Keratinocyte (primary cell): ENCODE data around the gene ZNF423. TPM values are rescaled to one million over a fixed set of nuclear protein-coding genes. Genes with fewer than 3 reads are reported as not detected.

ENCODE experiments used
- DNase-seq: peaks from one replicate; pipeline ENCODE4 v3.0.0-alpha.2; 2011; ENCODE audit warnings: low read depth, missing footprints, low spot score
- FAIRE-seq: peaks from 2 replicates; lab custom pipeline; 2011; peaks lifted over from hg19 to GRCh38; lab: Jason Lieb, UNC
- H2AFZ ChIP-seq: 2 replicates; pipeline ENCODE4 v1.6.0; 2012; ENCODE audit warnings: low read length, control low read depth, inconsistent platforms; ENCODE audit not compliant: control insufficient read depth
- H3K27ac ChIP-seq: 2 replicates; pipeline ENCODE4 v1.5.1; 2011; ENCODE audit warnings: low read length; ENCODE audit not compliant: control insufficient read depth, insufficient read depth
- H3K27me3 ChIP-seq: 3 replicates; pipeline ENCODE4 v1.6.0; 2011; ENCODE audit warnings: low read length; ENCODE audit not compliant: control insufficient read depth, insufficient read depth; ENCODE audit errors: extremely low read depth
- H3K36me3 ChIP-seq, 2 experiments: 2 replicates in 1 of 2; 3 replicates in 1 of 2; pipeline ENCODE4 v1.5.1; 2011; ENCODE audit warnings: low read length in 2 of 2, mild to moderate bottlenecking in 1 of 2; ENCODE audit not compliant: control insufficient read depth in 2 of 2, insufficient read depth in 2 of 2; ENCODE audit errors: extremely low read depth in 1 of 2
- H3K4me1 ChIP-seq: 3 replicates; pipeline ENCODE4 v1.5.1; 2011; ENCODE audit warnings: low read length; ENCODE audit not compliant: control insufficient read depth, insufficient read depth; ENCODE audit errors: extremely low read depth
- H3K4me2 ChIP-seq: 3 replicates; pipeline ENCODE4 v1.6.0; 2011; ENCODE audit warnings: low read depth, low read length; ENCODE audit not compliant: control insufficient read depth, insufficient read depth; ENCODE audit errors: extremely low read depth
- H3K4me3 ChIP-seq, 3 experiments: fragments of 200-600 bp in 1 of 3; sonication (generic) in 1 of 3; 2 replicates in 2 of 3; 3 replicates in 1 of 3; pipeline ENCODE4 v1.5.1; 2011 to 2016; ENCODE audit warnings: low read length in 3 of 3, mild to moderate bottlenecking in 3 of 3, control low read depth in 2 of 3, inconsistent platforms in 1 of 3, low read depth in 1 of 3, mixed read lengths in 1 of 3, mixed run types in 1 of 3, moderate library complexity in 1 of 3; ENCODE audit not compliant: control insufficient read depth in 2 of 3, insufficient read depth in 2 of 3; ENCODE audit errors: extremely low read depth in 1 of 3
- H3K79me2 ChIP-seq: 2 replicates; pipeline ENCODE4 v1.6.0; 2012; ENCODE audit warnings: low read length; ENCODE audit not compliant: control insufficient read depth, insufficient read depth
- H3K9ac ChIP-seq: 3 replicates; pipeline ENCODE4 v1.6.0; 2011; ENCODE audit warnings: low read length; ENCODE audit not compliant: control insufficient read depth, insufficient read depth; ENCODE audit errors: extremely low read depth
- H3K9me1 ChIP-seq: 3 replicates; pipeline ENCODE4 v1.6.0; 2011; ENCODE audit warnings: low read length; ENCODE audit not compliant: control insufficient read depth, insufficient read depth; ENCODE audit errors: extremely low read depth
- H3K9me3 ChIP-seq: 2 replicates; pipeline ENCODE4 v1.5.1; 2012; ENCODE audit warnings: low read depth, low read length; ENCODE audit not compliant: control insufficient read depth
- H4K20me1 ChIP-seq: 3 replicates; pipeline ENCODE4 v1.6.0; 2011; ENCODE audit warnings: low read length; ENCODE audit not compliant: control insufficient read depth, insufficient read depth; ENCODE audit errors: extremely low read depth
- CTCF ChIP-seq, 3 experiments: IDR thresholded peaks in 1 of 3; conservative IDR thresholded peaks in 1 of 3; optimal IDR thresholded peaks in 1 of 3; 2 replicates in 2 of 3; 3 replicates in 1 of 3; pipeline versions ENCODE3 to v1.5.1; 2011; ENCODE audit warnings: low read length in 3 of 3, mild to moderate bottlenecking in 3 of 3, moderate library complexity in 2 of 3, control low read depth in 1 of 3, inconsistent platforms in 1 of 3; ENCODE audit not compliant: insufficient read depth in 2 of 3; ENCODE audit errors: extremely low read depth in 1 of 3
- EZH2 ChIP-seq: IDR thresholded peaks from one replicate; pipeline ENCODE4 v1.6.1; 2012; ENCODE audit warnings: inconsistent platforms, mild to moderate bottlenecking, low read length, moderate library complexity
- dilution Hi-C: fragments of 300-500 bp; cut with MboI; formaldehyde crosslinking; loops from one replicate; pipeline ENCODE4 v1.7.0; 2020; ENCODE audit warnings: low sequenced_read_pairs; ENCODE audit not compliant: extremely low pct_ligation_motif_present
- polyA plus RNA-seq, 5 experiments: library from polyadenylated mRNA; depleted of rRNA in 3 of 5; stranded (reverse) in 3 of 5; stranded (forward) in 1 of 5; unstranded in 1 of 5; fragments of >200 nt; gene quantifications; 1 replicate in 1 of 5; 2 replicates in 3 of 5; 3 replicates in 1 of 5; pipeline versions ENCODE4 v1.2.1 to v1.2.3, GENCODE V29; 2011 to 2012; ENCODE audit warnings: missing spikeins in 2 of 5, low read depth in 1 of 5, low replicate concordance in 1 of 5

ZNF423 gene
- polyA plus RNA-seq, 1 donor (not counting 4 experiments of a cell fraction or from before 2014, with no cell fraction given), result 0.05 TPM

- H3K79me2 ChIP-seq, result no peaks in the 10 kb centered on the region
- no peak overlapping the region for H3K27ac ChIP-seq
- H3K4me2 ChIP-seq, result no peak overlapping the region
- H3K27me3 ChIP-seq, result no peaks in the 10 kb centered on the region
- DNase-seq (no peak), FAIRE-seq (no peak)
- no peak for TF ChIP-seq CTCF (optimal IDR thresholded peaks at IDR 0.05 in 1 of 3, IDR thresholded peaks at IDR 0.05 in 1 of 3, conservative IDR thresholded peaks at IDR 0.05 in 1 of 3; ENCODE audit: extremely low read depth in 1 of 3, insufficient read depth in 2 of 3, low read length in 3 of 3)
- no peak for TF ChIP-seq EZH2
- no peaks in the 10 kb centered on the region for H3K4me1 ChIP-seq
- H3K4me3 ChIP-seq, result no peak overlapping the region
- H3K9ac ChIP-seq, result no peak overlapping the region
- dilution Hi-C loops, result no loop called here
- no peaks in the 10 kb centered on the region for H3K9me1 ChIP-seq
- no peaks in the 10 kb centered on the region for H3K36me3 ChIP-seq
- H2AFZ ChIP-seq, result no peak overlapping the region
- H4K20me1 ChIP-seq, result no peaks in the 10 kb centered on the region
- no peaks in the 10 kb centered on the region for H3K9me3 ChIP-seq
These were observed 265.6 kb downstream of the ZNF423 start for GRCh38 chr16:49590166-49590871.

- H3K27ac ChIP-seq, result no peak overlapping the region
- no peak for DNase-seq
- no peak for FAIRE-seq
- H3K9me3 ChIP-seq, result no peaks in the 10 kb centered on the region
- dilution Hi-C loops, result no loop called here
- no peak overlapping the region for H3K4me2 ChIP-seq
- no peaks in the 10 kb centered on the region for H3K79me2 ChIP-seq
- H3K9me1 ChIP-seq, result no peaks in the 10 kb centered on the region
- no peaks in the 10 kb centered on the region for H3K27me3 ChIP-seq
- no peak overlapping the region for H3K4me3 ChIP-seq
- H3K36me3 ChIP-seq, result no peaks in the 10 kb centered on the region
- H3K4me1 ChIP-seq, result no peaks in the 10 kb centered on the region
- H2AFZ ChIP-seq, result no peak overlapping the region
- H3K9ac ChIP-seq, result no peak overlapping the region
- H4K20me1 ChIP-seq, result no peaks in the 10 kb centered on the region
- no peak for TF ChIP-seq CTCF (optimal IDR thresholded peaks at IDR 0.05 in 1 of 3, IDR thresholded peaks at IDR 0.05 in 1 of 3, conservative IDR thresholded peaks at IDR 0.05 in 1 of 3; ENCODE audit: extremely low read depth in 1 of 3, insufficient read depth in 2 of 3, low read length in 3 of 3)
- no peak for TF ChIP-seq EZH2
These were observed 266.3 kb downstream of the ZNF423 start for GRCh38 chr16:49589544-49590031.
